ENCODE measurements around the gene DIPK1B. TPM values are rescaled to one million over a fixed set of nuclear protein-coding genes. Genes with fewer than 3 reads are reported as not detected.
"Not testable (repeated sequence)": the region's sequence is repeated elsewhere in the genome, so short reads cannot be mapped to it uniquely, and the experiment has no call there.

The DIPK1B gene
- total RNA-seq, 1 experiment from 2014 or later: 12.5 TPM

DNA sequence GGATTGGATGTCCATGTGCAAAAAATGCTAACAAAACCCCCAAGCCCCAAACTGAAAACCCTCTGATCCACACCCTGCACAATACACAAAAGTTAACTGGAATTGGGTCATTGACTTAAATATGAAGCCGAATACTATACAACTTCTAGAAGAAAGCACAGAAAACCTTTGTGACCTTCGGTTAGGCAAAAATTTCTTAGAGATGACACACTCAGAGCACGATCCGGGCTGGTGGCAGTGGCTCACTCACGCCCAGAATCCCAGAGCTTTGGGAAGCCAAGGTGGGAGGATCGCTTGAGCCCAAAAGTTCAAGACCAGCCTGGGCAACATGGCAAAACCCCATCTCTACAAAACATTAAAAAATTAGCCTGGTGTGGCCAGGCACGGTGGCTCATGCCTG lies 1.8 kb upstream of the DIPK1B start:
- no peak for DNase-seq (ENCODE audit: low read depth)
- in situ Hi-C loops (cut with HindIII; ENCODE audit: low pct_unique_long_range_greater_than_20kb, low sequenced_read_pairs): no loop called here

DNA sequence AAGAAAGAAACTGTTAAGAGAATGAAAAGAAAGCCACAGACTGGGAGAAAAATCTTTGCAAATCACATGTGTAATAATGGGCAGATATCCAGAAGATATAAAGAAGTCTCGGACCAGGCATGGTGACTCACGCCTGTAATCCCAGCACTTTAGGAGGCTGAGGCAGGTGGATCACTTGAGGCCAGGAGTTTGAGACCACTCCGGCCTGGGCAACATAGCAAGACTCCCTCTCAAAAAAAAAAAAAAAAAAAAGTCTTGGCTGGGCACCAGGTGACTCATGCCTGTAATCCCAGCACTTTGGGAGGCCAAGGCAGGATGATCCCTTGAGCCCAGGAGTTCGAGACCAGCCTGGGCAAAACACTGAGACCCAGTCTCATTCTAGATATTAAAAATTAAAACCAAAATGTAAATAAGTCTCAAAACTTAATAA lies 1.1 kb upstream of the DIPK1B start:
- in situ Hi-C loops (cut with HindIII; ENCODE audit: low pct_unique_long_range_greater_than_20kb, low sequenced_read_pairs): not testable (repeated sequence)
- DNase-seq (ENCODE audit: low read depth): peak; percentile 41

DNA sequence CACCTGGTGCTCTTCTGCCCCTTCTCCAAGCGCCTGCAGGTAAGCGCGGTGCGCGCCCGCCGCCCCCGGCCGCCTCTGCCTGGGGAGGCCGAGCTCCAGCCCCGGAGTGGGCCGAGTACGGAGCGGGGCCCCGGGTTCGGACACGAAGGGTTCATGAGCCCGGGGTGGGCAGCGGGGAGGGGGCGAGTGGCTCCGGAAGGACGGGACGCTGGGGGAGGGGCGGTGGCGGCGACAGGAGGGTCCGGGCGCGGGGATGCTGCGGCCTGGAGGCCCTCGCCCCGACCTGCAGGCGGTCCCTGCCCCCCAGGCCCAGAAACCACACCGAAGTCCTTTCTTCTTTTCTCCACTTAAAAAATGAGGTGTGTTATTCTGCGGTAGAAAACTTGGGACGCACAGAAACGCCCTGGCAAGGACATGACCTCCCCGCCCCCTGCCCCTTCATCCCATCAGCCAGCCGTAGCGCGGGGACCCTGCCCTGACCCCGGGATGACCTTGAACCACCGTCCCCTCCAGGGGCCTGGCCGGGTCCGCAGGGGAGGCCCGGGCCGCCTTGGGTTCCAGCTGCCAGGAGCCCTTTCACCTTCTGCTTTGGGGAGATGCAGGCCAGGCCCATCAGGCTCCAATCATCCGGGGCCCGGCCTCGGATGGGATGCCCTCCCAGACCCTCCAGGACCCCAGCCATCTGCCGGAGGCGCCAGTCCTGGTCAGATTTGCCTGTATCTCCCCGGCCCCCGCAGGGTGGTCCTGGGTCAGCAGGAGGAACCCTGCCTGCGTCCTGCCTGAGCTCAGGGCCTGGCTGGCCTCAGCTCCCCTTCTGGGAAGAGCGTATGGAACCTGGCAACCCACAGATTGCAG lies 545 bp downstream of the DIPK1B start:
- in situ Hi-C loops (cut with HindIII; ENCODE audit: low pct_unique_long_range_greater_than_20kb, low sequenced_read_pairs): no loop called here

DNA sequence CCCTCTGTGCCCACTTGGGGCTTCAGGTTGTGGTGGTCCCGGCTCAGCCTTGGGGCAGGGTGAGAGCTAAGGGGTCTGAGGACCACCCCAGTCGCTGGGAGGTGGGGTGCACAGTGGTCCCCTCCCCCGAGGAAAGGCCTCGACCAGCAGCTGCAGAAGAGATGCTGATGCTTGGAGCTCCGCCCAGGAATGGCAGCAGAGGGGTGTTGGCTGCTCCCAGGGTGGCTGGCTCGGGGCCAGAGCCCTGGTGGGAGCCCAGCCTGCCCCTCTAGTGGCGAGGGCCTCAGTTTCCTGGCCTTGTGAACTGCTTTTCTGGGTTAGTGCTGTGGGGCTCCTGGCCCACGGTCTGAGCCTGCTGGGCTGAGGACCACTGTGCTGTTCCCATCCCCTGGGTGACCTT lies 1.2 kb downstream of the DIPK1B start:
- in situ Hi-C loops (cut with HindIII; ENCODE audit: low pct_unique_long_range_greater_than_20kb, low sequenced_read_pairs): no loop called here
- no peak for DNase-seq (ENCODE audit: low read depth)

More for the DNA sequence above, 545 bp downstream of the DIPK1B start:
- no peak for DNase-seq (ENCODE audit: low read depth)

DNA sequence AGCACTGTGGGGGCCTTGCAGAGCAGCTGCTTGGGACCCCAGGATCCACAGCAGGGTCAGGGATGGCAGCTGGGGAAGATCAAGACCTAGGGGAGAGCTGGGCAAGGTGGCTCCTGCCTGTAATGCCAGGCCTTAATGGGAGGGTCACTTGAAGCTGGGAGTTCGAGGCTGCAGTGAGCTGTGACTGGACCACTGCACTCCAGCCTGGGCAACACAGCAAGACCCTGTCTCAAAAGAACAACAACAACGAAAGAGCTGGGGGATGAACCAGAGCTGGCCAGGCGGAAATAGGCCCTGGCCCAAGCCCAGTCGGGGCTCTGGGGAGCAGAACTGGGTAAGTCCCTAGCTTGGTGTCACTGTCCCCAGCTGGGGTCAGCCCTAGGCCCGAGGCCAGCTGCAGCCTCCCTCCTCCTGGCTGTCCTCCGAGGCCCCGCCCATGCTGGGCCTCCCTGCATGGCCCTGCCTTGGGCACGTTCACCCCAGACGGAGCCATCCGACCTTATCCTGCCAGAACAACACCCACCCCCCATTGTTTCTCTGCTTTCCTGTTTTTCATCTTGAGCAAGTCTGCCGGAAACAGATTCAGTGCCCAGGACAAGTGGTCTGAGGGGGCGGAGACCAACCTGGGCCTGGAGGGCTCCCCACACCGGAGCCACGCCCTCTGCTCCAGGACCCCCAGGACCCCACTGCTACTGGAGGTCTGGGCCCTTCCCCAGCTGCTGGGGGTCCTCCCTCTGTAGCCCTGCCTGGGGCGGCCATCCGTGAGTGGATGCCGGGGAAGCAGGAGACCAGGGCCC lies 1.9 kb downstream of the DIPK1B start:
- no peak for DNase-seq (ENCODE audit: low read depth)
- in situ Hi-C loops (cut with HindIII; ENCODE audit: low pct_unique_long_range_greater_than_20kb, low sequenced_read_pairs): no loop called here

DNA sequence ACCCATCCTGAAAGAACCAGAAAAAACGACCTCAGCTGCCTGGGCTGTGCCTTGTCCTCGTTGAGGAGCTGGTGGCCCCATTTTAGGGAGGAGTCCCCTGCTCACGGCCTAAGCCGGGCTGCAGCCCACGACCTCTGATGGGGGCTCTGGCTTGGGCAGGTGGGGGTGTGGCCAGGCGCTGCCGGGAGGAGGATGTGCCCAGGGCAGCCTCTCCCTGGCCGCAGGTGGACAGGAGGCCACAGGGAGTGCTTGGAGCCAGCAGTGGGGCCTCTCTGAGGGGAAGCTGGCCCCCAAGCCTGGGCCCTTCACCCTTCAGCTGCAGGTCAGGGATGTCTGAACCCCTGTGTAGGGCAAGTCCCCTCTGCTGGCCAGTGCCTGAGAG lies 2.5 kb downstream of the DIPK1B start:
- no peak for DNase-seq (ENCODE audit: low read depth)
- in situ Hi-C loops (cut with HindIII; ENCODE audit: low pct_unique_long_range_greater_than_20kb, low sequenced_read_pairs): no loop called here

DNA sequence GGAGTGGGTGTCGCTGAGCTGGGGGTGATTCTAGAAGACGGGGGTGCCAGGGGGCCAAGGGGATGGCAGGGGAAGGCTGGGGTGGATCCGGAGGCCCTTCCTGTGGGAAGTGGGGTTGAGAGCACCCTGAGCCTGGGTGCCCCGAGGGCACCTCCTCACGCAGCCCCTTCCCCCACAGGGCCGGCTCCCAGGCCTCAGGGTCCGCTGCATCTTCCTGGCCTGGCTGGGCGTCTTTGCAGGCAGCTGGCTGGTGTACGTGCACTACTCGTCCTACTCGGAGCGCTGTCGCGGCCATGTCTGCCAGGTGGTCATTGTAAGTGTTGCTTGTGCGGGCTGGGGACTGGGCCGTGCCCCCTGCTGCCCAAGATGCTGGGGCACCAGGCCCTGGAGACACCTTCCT lies 5.0 kb downstream of the DIPK1B start:
- DNase-seq (ENCODE audit: low read depth): no peak
- in situ Hi-C loops (cut with HindIII; ENCODE audit: low pct_unique_long_range_greater_than_20kb, low sequenced_read_pairs): no loop called here

DNA sequence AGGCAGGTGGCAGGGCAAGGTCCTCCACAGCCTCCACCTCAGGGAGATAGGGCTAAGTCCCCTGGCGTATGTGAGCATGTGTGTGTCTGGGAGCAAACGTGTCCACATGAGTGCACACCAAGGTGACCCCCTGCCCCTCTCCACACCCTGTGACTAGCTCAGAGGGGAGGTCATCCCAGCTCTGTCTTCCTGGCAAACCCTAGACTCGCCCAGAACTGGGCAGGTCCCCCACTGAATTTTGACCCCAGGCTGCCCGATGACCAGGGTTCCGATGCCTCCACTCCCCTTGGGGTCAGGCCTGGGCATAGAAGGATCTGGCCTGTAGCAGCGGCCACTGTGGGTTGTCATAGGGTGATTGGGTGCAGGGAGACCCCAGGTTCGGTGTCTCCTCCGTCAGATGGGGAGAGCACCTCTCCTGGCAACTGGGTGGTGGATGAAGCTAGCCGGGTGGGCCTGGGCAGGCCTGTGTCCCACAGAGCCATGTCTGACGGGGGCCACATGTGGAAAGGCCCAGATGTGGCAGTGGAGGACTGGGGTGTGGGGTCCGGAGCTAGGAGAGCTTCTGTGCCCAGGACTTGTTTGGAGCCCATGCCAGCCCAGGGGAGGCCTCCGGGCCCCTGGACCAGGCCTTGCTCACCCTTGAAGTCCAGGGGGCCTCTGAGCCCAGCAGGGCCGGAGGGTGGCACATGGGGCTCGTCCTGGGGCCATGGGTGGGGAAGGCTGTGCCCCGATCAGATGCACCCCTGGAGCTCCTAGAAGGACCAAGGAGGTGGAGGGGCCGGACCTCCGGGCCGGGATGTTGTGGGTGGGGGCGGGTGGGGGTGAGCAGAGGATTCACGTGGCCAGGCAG lies 6.2 kb downstream of the DIPK1B start:
- DNase-seq (ENCODE audit: low read depth): no peak
- in situ Hi-C loops (cut with HindIII; ENCODE audit: low pct_unique_long_range_greater_than_20kb, low sequenced_read_pairs): no loop called here

DNA sequence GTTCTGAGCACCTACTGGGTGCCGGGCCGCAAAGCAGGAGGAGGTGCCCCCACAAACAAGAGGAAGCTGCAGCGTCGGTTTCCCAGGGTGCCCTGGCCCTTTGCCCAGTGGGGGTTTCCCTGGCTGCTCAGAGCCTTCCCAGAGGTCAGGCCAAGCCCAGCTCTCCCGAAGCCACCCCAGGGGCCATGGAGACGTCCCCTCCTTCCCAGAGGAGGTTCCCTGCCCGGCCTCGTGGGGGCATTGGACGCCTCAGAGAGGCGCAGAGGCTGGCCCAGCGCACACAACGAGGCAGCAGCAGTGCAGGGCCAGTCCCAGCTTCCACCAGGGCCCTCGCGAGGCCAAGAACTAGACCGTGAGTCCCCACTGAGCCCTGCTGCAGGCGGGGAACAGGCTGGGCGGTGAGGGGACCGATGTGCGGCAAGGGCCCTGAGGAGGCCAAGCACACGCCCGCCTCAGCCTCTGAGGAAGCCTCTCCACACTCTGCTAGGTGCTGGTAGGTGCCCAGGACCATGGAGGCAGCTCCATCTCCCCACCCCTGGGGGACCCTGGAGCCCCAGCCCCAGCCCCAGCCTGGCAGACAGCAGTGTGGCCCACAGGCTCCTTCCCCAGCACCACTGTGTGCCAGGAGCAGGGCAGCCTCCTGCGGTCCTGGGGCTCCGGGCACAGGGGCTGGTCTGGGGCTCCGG lies 7.0 kb downstream of the DIPK1B start:
- in situ Hi-C loops (cut with HindIII; ENCODE audit: low pct_unique_long_range_greater_than_20kb, low sequenced_read_pairs): no loop called here

DNA sequence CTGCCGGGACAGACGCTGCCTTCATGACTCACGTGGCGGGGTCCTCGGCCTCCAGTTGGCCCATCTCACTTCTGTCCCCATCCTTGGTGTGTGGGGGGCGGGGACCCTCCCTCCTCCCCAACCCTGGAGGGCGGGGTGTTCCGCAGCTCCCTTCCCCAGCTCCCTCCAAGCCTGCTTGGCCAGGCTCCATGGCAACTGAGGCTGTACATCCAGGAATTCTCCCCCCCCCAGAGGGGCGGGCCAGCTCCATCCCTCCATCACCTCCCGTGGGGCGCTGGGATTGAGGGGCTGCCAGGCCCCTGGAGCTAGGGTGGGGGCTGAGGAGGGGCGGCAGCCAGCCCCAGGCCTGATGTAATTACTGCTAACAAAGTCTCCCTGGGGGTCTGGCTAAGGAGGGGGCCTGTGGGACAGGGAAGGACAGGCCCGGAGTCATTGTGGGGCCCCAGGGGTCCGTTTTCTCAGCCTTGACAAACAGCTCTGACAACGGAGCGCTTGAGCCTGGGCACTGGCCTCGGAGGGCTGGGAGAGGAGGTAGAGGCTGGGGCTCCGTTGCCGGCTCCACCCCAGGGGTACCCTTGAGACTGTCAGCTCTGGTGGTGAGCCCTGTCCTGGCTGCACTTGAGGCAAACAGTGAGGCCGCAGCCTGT lies 8.0 kb downstream of the DIPK1B start:
- in situ Hi-C loops (cut with HindIII; ENCODE audit: low pct_unique_long_range_greater_than_20kb, low sequenced_read_pairs): no loop called here

More for the DNA sequence above, 7.0 kb downstream of the DIPK1B start:
- DNase-seq (ENCODE audit: low read depth): no peak

DNA sequence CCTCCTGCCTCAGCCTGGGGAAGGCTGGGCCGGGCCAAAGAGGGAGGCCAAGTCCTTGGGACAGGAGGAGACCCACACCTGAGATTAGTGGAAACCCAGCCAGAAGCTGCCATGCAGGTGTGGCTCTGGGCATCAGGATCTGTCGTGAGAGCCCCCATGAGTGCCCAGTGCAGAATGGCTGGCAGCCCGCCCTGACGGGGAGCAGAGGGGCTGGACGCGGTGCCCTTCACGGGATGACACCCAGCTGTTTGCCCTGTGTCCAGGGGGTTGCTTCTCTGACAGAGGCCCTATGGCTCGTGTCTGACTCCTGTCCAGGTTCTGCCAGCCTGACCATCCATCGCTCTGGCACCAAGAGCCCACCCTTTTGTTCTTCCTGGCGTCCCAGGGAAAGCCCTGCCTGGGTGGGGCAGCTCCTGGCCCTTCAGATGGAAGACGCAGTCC lies 8.5 kb downstream of the DIPK1B start:
- in situ Hi-C loops (cut with HindIII; ENCODE audit: low pct_unique_long_range_greater_than_20kb, low sequenced_read_pairs): no loop called here
- DNase-seq (ENCODE audit: low read depth): no peak

More for the DNA sequence above, 8.0 kb downstream of the DIPK1B start:
- no peak for DNase-seq (ENCODE audit: low read depth)

DNA sequence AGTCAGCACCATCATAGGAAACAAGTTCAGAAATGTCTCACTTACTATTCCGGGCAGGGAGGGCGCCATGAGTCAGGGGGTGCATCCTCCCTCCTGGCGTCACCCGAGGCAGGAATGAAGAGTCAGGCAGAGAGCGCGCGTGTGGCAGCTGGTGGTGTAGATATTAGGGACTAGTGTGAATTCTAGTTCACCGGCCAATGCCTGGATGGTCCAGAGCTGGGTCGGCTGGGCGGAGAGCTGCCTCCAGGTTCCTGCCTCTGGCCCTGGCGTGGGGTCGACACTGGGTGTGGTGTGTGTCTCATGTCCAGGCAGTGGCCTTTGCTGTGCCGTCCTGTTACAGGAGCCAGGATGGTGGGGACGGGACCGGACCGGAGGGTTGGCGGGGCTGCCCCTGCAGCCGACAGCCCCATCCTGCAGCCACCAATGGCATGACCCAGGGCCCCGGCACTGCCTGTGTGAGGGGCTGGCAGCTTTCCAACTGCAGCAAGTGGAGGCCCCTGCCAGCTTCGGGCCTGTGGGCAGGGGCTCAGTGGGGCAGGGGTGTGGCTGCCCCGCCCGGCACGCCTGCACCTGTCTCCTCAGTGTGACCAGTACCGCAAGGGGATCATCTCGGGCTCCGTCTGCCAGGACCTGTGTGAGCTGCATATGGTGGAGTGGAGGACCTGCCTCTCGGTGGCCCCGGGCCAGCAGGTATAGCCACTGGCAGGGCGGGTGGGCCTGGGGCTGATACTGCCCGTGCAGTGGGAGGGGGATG lies 9.1 kb downstream of the DIPK1B start:
- in situ Hi-C loops (cut with HindIII; ENCODE audit: low pct_unique_long_range_greater_than_20kb, low sequenced_read_pairs): no loop called here
- no peak for DNase-seq (ENCODE audit: low read depth)

DNA sequence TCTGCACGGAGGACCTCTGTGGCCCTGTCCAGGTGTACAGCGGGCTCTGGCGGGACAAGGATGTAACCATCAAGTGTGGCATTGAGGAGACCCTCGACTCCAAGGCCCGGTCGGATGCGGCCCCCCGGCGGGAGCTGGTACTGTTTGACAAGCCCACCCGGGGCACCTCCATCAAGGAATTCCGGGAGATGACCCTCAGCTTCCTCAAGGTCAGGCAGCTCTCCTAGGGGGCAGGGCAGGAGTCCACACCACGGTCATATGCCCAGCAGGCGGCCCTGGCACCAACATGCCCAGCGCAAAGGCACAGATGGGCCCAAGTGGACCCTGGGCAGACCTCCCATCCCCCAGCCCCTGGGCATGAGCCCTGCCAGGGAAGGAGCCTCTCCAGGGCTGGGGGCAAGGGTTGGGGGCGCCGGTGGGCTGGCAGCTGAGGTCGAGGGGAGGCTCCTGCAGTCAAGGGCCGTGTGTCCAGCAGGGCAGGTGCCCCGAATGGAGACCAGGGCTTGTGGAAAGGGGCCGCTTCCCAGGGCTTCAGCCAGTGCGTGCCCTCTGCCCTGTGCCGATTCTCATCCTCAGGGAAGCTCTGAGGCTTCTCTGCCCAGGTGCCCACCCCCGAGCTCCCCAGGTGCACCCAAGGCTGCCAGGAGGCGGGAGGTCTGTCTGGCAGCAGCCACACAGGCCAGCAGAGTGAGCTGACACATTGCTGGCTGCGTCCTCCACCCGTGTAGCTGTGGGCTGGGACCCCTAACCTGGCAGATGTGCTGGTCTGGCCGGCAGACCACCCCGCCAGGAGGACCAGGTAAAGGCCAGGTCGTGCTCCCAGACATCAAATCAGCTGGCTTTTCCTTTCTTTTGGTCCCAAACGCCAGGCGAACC lies 10.0 kb downstream of the DIPK1B start:
- in situ Hi-C loops (cut with HindIII; ENCODE audit: low pct_unique_long_range_greater_than_20kb, low sequenced_read_pairs): no loop called here
- DNase-seq (ENCODE audit: low read depth): no peak

DNA sequence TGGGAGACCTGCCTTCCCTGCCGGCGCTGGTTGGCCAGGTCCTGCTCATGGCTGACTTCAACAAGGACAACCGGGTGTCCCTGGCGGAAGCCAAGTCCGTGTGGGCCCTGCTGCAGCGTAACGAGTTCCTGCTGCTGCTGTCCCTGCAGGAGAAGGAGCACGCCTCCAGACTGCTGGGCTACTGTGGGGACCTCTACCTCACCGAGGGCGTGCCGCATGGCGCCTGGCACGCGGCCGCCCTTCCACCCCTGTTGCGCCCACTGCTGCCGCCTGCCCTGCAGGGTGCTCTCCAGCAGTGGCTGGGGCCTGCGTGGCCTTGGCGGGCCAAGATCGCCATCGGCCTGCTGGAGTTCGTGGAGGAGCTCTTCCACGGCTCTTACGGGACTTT lies 10.6 kb downstream of the DIPK1B start:
- in situ Hi-C loops (cut with HindIII; ENCODE audit: low pct_unique_long_range_greater_than_20kb, low sequenced_read_pairs): no loop called here
- no peak for DNase-seq (ENCODE audit: low read depth)

DNA sequence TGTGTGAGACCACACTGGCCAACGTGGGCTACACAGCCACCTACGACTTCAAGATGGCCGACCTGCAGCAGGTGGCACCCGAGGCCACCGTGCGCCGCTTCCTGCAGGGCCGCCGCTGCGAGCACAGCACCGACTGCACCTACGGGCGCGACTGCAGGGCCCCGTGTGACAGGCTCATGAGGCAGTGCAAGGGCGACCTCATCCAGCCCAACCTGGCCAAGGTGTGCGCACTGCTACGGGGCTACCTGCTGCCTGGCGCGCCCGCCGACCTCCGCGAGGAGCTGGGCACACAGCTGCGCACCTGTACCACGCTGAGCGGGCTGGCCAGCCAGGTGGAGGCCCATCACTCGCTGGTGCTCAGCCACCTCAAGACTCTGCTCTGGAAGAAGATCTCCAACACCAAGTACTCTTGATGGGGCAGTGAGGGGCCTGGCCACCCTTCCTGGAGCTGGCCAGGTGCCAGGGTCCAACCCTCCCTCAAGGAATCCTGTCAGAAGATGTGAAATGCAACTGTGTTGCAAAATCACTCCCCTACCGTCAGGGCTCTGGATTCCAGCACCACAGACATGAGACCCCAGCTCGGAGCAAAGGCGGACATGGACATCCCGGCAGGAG lies 11.1 kb downstream of the DIPK1B start:
- in situ Hi-C loops (cut with HindIII; ENCODE audit: low pct_unique_long_range_greater_than_20kb, low sequenced_read_pairs): no loop called here

DNA sequence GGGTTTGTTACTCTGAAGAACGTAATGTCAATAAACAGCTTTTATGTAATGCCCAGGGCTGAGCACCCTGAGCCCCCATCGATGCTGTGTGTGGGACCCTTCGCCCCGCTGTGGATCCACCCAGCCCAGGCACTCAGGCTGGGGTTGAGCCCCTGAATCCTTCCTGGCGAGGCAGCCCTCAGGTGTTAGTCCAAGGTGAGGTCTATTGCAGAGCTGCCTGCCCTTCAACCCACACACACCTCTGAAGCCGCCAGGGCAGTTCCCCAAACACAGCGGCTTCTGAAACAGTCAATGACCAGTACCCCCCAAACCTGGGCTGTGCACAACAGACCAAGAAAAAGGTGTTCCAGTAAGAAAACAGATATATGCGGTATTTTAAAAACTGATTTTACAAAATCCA lies 11.6 kb downstream of the DIPK1B start:
- no peak for DNase-seq (ENCODE audit: low read depth)
- in situ Hi-C loops (cut with HindIII; ENCODE audit: low pct_unique_long_range_greater_than_20kb, low sequenced_read_pairs): no loop called here

More for the DNA sequence above, 11.1 kb downstream of the DIPK1B start:
- no peak for DNase-seq (ENCODE audit: low read depth)

Measured in Caki2 (cell line).